Left hindlimb (tissue), 1 donor: ENCODE results near the gene TMEM30A.
A peak's percentile ranks its signal among the peaks of the same experiment; 100 is the strongest.

Experiments
- DNase-seq: peaks from one replicate; pipeline ENCODE4 v3.0.0-alpha.2; 2018

The TMEM30A gene

GRCh38 chr6:75261299-75261698 lies 23.3 kb downstream of the TMEM30A start:
- no peak for DNase-seq

DNA sequence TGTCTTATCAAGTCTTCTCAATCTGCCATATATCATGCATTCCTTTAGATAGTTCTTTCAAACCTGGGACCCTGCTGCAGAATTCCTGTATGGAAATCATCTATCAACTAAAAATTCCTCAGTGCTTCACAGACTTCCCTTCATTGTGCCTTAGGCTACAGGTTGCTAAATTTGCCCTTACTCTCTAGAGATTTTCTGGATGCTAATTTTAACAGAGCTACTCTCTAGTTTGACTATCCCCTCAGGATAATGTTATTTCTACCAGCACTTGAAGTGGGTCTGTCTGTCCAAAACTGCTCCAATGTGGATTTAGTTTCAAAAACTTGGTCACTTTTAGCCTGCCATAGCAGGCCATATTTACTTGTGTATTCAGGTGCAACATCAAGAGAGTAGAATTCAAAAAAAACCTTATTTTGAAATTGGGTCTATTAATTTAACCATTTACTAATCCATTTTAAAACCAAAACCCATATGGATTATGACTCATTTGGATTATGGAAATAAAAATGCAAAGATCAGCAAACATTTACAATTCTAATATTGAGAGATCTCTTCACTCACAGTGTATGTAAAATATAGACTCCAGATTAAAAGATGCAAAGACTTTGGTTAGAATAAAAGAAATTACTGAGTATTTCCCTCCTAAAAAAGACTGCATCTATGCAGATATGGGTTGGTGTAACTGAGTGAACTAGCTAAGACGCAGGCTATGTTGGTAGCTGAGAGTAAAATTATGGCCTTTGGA lies 27.1 kb downstream of the TMEM30A start:
- no peak for DNase-seq

DNA sequence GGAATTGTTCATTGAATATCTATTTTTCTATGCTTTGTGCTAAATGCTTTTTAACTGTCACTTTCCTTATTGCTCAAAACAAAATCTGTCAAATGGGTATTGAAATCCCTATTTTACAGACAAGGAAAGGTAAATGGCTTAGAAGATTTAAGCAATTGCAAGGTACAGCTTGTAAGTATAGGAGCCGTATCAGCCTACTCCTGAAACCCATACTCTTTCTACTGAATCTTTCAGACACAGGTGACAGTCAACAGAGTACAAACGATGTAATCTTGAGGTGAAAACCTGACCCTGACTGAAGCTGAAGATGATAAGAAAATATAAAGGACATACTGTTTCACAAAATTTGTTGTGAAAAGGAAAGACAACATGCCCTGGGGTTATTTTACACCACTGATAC lies 34.0 kb downstream of the TMEM30A start:
- DNase-seq: no peak

DNA sequence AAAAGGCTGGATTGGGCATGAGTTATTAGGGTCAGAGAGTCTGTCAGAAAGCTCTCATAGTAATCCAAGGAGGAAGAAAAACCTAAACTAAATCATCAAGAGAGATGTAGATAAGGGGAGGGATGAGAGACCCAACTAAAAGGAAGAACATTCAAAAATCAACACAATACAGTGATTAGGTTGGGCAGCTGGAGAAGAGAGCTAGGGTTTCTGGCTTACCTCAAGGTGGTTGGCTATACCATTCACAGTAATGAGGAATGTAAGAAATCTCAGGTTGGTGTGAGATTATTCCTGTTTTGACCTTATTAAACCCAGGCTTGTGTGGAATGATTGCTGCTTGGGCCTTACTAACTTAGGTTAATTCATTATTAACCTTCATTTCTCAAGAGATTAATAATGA lies 34.8 kb downstream of the TMEM30A start:
- no peak for DNase-seq

DNA sequence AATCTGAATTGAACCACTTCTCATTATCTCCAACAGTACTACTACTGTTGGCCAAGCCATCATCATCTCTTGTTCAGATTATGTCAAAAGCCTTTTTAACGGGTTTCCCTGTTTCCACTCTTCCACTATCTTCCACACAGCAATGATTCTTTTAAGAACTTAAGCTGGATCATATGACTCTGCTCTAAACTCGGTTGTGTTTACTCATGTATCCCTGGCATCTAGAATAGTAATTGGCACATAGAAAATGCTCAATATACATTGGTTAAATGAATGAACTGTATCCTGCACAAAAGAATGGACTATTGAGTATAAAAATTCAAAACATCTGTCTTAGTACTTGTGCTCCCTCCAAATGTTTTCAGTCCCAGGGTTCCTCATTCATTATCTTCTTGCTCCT lies 38.2 kb downstream of the TMEM30A start:
- DNase-seq: no peak

DNA sequence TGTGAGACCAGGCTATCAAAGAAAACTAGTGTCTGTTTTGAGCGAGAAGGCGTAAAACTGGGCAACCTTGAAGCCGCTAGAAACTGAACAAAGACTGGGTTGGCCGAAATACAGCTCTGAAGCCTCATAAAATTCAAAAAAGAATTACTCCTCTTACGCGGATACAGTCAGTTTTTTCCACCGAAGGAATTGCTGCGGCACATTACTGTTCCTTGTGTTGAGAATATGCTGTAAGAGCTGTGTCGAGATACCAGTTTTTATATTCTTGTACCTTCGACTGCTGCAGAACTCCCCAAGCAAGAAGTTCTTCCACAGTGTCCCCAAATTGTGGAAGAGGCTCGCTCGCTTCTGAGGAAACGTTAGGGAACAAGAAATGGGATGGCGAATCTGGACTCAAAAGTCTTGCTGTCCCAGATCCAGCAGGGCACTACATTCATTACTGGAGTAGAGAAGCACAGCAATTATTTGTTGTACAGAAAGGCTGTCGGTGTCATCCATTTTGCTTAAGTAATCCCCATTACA lies 40.5 kb downstream of the TMEM30A start:
- DNase-seq: no peak

GRCh38 chr6:75243333-75244062 lies 41.1 kb downstream of the TMEM30A start, which contains the start of gene COX7A2:
Gene COX7A2 (minus strand): TSS chr6:75243801. CDS start chr6:75243734, 67 bp downstream.
- peak; percentile 94 for DNase-seq

- no peak for DNase-seq
Measured at GRCh38 chr6:75236630-75237029, 48.0 kb downstream of the TMEM30A start.

DNA sequence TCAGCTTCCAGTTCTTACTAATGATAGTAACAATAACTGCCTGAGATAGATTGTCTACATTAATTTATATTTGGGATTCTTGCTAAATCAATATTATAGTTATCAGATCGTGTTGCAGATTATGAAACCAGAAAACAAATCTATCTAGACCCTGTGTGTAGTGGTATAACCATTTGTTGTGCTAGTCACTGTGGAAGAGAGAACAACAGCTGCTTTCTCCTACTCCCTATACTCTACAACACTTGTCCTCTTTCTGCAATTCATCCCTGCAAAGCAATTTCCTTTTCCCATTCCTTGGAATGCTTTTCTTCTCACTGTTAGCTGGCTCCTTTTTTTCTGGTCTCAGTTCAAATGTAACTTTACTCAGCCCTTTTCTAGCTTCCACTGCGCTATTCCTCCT lies 49.3 kb downstream of the TMEM30A start:
- DNase-seq: no peak

DNA sequence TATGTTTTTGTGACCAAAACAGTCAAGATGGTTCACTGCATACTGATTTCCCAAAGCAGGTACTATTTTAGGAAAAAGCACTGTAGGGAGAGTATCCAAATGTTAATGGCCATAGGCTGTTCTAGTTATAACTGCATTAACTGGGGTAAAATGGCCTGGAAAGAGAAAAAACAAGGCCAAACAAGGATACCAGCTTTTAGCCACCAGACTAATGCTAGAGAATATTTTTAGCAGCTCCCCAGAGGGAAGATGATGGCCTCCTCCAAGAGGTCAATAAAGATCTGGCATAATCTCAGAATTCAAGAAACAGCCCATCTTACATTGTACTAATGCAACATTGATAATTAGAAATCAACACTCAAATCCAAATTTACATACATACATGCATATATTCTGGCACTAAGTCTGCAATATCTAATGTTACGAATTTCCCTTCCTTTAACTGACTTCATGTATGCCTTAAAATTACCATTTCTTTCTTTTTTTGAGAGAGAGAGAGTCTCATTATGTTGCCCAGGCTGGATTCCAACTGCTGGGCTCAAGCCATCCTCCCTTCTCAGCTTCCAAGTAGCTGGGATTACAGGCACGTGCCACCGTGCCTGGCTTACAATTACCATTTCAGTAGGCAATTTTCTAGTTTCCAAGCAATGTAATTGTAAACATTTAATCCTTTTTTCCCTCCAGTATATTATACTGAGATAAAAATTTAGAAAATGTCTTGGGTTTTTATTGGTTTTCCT lies 50.3 kb downstream of the TMEM30A start:
- peak; percentile 60 for DNase-seq

- no peak for DNase-seq
Measured at GRCh38 chr6:75233092-75233615, 51.4 kb downstream of the TMEM30A start.

DNA sequence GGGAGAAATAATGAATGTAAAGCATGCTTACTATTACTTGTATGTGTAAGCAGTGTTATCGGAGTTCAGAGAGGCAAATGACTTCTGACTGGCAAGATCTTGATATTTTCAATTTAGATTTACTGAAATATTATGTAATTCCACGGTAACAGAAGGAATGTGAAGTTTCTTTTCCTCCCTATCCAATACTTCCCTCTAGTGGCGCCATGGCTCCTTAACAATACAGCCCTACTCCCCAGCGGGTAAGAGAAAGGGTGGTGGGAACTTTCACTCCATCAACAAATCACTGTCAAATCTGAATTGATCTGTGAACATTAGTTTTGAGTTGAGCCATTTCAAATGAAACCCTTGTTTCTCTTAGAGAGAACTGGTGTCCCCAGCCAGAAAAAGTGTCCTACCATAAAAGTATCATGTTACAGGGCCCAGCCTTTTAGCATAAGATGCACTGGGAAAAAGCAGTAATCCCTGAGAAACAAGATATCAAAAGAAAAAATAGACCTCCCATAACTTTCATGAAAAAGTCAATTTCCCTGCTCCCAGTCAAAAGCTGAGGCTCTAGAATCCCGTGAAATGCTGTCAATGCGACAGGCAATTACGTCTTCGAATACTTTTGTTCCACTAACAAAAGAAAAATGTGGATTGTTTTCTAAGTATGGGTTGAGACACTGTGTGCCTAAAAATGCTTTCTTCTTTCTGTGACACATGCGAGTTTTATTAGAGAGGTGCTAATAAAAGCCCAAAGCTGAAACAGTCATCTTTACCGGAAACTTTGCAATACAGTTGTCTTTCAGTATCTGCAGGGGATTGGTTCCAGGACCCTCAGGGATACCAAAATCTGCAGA lies 53.9 kb downstream of the TMEM30A start:
- DNase-seq: no peak

- DNase-seq: no peak
Measured at GRCh38 chr6:75224303-75224926, 60.2 kb downstream of the TMEM30A start.

DNA sequence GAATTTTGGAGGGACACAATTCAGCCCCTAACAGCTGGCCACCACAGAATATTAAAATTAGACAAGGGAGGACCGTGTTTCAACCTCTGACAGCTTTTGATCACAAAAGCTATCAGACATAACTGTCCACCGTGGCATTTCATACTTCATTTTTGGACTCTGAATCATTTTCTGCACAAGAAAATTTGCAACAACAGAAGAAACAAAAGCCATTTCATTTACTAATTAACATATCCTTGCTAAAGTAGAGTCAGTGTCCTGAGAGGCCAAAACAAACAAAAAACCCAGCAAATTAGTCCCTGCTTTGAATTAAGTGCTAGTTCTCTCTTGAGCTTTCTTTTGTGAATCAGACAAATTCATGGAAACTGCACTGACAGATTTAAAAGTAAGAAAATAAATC lies 61.2 kb downstream of the TMEM30A start:
- DNase-seq: no peak

DNA sequence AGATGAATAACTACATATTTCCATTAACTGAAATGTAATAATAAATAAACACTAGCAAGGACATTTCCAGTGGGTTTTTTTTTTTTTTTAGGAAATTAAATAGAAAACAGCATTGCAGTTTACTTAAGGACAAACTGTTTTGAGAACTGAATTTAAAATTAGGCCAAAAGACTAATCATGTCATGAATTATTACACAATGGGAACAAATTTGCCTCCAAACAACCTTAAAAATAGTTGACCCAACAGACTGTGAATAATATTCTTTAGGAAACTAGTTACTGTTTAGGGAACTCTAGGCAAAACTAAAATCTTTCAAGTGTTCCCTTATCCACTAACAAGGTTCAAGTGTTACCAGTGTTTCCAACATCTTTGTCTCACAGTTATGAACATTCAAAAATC lies 62.3 kb downstream of the TMEM30A start:
- DNase-seq: no peak

GRCh38 chr6:75221116-75221515 lies 63.5 kb downstream of the TMEM30A start:
- no peak for DNase-seq

DNA sequence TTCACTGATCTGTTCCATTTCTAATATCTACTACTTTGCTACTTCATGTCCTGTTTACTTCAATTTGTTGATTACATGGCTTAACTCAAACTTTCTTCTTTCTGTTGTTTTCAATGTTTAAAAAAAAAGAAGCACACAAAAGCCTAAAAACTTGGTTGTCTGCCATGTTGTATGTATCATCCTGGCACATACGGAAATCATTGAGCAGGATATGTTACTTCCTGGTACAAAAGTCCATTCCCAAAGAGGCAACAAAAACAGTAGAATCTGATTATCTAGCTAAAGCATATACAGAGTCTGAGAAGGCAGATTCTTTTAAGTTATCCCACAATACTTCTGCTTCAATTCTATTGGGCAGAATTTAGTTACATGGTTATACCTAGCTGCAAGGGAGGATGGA lies 64.2 kb downstream of the TMEM30A start:
- DNase-seq: no peak

DNA sequence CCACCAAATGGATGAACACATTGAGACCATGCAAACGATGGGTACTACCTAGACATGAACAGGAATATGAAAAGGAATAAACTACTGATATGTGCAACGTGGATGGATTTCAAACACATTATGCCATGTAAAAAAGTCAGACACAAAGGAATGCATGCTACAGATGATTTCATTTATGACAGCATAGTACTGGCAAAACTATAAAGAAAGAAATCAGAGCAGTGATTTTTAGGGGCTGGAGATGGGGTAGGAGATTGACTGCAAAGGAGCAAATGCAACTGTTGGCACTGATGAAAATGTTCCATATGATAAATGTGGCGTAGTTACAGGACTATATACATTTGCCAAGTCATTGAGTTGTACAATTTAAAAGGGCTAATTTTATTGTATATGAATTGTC lies 65.3 kb downstream of the TMEM30A start:
- no peak for DNase-seq

DNA sequence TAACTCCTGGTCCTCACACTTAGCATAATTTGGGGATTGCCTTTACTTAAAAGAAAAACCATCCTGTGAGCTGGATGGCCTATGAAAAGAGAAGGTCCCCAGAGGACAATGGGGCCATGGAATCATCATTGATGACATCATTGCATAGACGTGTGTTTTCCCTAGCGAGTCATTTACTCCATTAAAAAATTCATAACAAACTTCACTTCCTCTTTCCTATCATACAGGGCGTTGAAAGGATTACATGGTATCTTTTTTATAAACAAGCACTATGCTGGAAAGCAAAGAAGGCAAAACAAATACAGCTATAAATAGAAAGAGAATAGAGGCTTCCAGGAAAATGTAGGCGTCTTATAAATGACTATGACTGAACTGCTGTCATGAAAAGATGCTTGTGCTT lies 67.4 kb downstream of the TMEM30A start:
- DNase-seq: no peak

DNA sequence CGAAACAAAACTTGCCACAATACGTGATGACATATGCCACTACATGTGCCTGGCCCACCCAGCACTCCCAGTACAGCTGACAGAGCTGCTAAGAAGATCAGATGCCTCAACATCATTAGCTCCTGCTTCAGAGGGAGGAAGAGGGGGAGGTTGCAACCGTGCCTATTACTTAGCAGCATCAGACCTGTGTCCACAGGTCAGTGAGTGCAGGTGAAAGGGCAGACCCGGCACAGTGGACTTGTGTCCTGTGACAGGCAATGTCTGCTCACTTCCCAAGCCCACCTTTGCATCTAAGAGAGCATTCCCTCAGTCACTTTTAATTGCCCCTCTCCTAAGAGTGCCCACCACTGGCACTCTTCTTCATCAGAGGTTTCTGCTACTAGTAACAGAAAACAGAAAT lies 69.3 kb downstream of the TMEM30A start:
- no peak for DNase-seq

DNA sequence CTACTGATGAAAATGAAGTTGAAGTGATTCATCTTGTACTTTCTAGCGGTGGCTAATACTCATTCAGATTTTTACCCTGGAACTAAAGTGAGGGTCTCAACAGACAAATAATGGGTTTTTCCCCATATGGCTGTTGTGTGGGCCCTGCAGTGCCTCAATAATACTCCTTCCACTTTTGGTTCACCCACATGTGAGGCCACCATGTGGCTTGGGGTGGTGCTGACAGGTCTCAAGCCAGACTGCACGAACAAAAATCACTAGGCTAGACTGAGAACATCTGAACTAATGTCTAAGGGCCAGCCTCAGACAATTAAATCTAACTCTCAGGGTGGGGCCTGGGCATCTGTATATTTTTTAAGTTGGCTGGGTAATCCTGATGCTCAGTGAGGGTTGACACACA lies 70.9 kb downstream of the TMEM30A start:
- DNase-seq: no peak

DNA sequence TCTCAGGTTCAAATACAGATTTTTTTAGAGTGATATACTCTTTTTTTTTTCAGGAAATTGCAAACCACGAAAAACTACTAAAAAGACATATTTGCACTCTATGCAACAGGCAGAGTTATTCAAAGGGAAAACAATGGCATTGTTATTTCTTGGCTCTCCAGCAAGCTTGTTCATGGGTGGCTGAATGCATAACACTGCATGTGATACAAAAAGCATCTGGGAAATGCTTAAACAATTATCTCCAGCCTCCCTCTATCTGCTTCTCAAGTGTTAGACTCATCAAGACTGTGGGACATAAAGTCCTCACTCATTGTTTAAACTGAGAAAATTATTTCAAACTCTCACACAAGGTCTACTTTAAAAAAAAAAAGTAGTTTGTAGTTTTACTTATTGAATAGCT lies 71.5 kb downstream of the TMEM30A start:
- DNase-seq: no peak
